Activated CD8-positive, alpha-beta memory T cell treated with anti-CD3 and anti-CD28 coated beads, Interleukin-2, amount 50 U/mL, for 48 hours (primary cell): ENCODE results near the gene MYDGF.
A peak's percentile ranks its signal among the peaks of the same experiment; 100 is the strongest.
"Not testable (repeated sequence)": the region's sequence is repeated elsewhere in the genome, so short reads cannot be mapped to it uniquely, and the experiment has no call there.

Experiments used
- DNase-seq: peaks from one replicate; pipeline ENCODE4 v3.0.0-alpha.2; 2020

The MYDGF gene

GRCh38 chr19:4669723-4670480 lies at the start of gene MYDGF:
MYDGF (minus strand) TSS chr19:4670342; CDS start chr19:4670334, 8 bp downstream.
- peak; percentile 96 for DNase-seq

GRCh38 chr19:4719499-4719866 lies 49.3 kb upstream of the MYDGF start:
- DNase-seq: no peak

GRCh38 chr19:4717966-4718701 lies 48.0 kb upstream of the MYDGF start:
- no peak for DNase-seq

- DNase-seq: no peak
These were observed 47.2 kb upstream of the MYDGF start for GRCh38 chr19:4717191-4717965.

GRCh38 chr19:4715529-4716221 lies 45.5 kb upstream of the MYDGF start:
- DNase-seq: no peak

- not testable (repeated sequence) for DNase-seq
These were observed 45.0 kb upstream of the MYDGF start for GRCh38 chr19:4715178-4715528.

- no peak for DNase-seq
These were observed 43.9 kb upstream of the MYDGF start for GRCh38 chr19:4714016-4714415.

GRCh38 chr19:4713384-4713951 lies 43.3 kb upstream of the MYDGF start:
- no peak for DNase-seq

- DNase-seq: no peak
These were observed 42.6 kb upstream of the MYDGF start for GRCh38 chr19:4712771-4713170.

GRCh38 chr19:4711211-4711610 lies 41.1 kb upstream of the MYDGF start:
- no peak for DNase-seq

GRCh38 chr19:4710281-4710600 lies 40.1 kb upstream of the MYDGF start:
- DNase-seq: no peak

- DNase-seq: no peak
These were observed 39.5 kb upstream of the MYDGF start for GRCh38 chr19:4709440-4710280.

GRCh38 chr19:4707956-4708650 lies 38.0 kb upstream of the MYDGF start:
- no peak for DNase-seq

GRCh38 chr19:4707322-4707721 lies 37.2 kb upstream of the MYDGF start:
- no peak for DNase-seq

- no peak for DNase-seq
These were observed 35.4 kb upstream of the MYDGF start for GRCh38 chr19:4705413-4706131.

GRCh38 chr19:4704317-4704673 lies 34.2 kb upstream of the MYDGF start:
- DNase-seq: no peak

GRCh38 chr19:4703671-4704316 lies 33.7 kb upstream of the MYDGF start:
- DNase-seq: no peak

GRCh38 chr19:4702764-4703163 lies 32.6 kb upstream of the MYDGF start:
- DNase-seq: no peak

- DNase-seq: no peak
These were observed 31.4 kb upstream of the MYDGF start for GRCh38 chr19:4701557-4701956.

- DNase-seq: no peak
These were observed 30.5 kb upstream of the MYDGF start for GRCh38 chr19:4700693-4700970.
